Activated CD4-positive, alpha-beta T cell treated with anti-CD3 and anti-CD28 coated beads, Interleukin-2, amount 10 ng/mL, durations not matched to agents 7 days and 5 days (primary cell): ENCODE measurements around the gene MAGEA3. TPM values are rescaled to one million over a fixed set of nuclear protein-coding genes. Genes with fewer than 3 reads are reported as not detected.
"Not testable (repeated sequence)": the region's sequence is repeated elsewhere in the genome, so short reads cannot be mapped to it uniquely, and the experiment has no call there.

Experiments
- CTCF ChIA-PET: fragments of 350-600 bp; sonication (Branson Sonifier 250); formaldehyde crosslinking; loops from one replicate; lab custom pipeline; 2021; ENCODE audit warnings: antibody characterized with exemption; lab: Charles Lee
- POLR2A ChIA-PET: fragments of 350-600 bp; sonication (Branson Sonifier 250); formaldehyde crosslinking; loops from one replicate; lab custom pipeline; 2021; ENCODE audit warnings: antibody characterized with exemption; lab: Charles Lee
- DNase-seq: peaks from one replicate; pipeline ENCODE4 v3.0.0-alpha.2; 2020
- H3K27ac Mint-ChIP-seq: one replicate; pipeline ENCODE4 v1.8.0; 2021; ENCODE audit warnings: mild to moderate bottlenecking, moderate library complexity, mixed read lengths
- H3K27me3 Mint-ChIP-seq: one replicate; pipeline ENCODE4 v1.8.0; 2021; ENCODE audit warnings: mixed read lengths
- H3K36me3 Mint-ChIP-seq: one replicate; pipeline ENCODE4 v1.8.0; 2021; ENCODE audit warnings: low read depth, mixed read lengths
- H3K4me1 Mint-ChIP-seq: one replicate; pipeline ENCODE4 v1.8.0; 2021; ENCODE audit warnings: mixed read lengths
- H3K4me3 Mint-ChIP-seq: one replicate; pipeline ENCODE4 v1.8.0; 2021; ENCODE audit warnings: mild to moderate bottlenecking, moderate library complexity, mixed read lengths
- H3K9me3 Mint-ChIP-seq: one replicate; pipeline ENCODE4 v1.8.0; 2021; ENCODE audit warnings: mixed read lengths
- total RNA-seq, 2 experiments: library from RNA; stranded (reverse); gene quantifications; one replicate each; pipeline ENCODE4 v1.2.3, GENCODE V29; 2021

The MAGEA3 gene
- total RNA-seq, 2 experiments from 2014 or later: not detected

GRCh38 chrX:152713195-152713594, 14.6 kb downstream of the MAGEA3 start:
- H3K4me3 Mint-ChIP-seq, CTCF ChIA-PET, H3K36me3 Mint-ChIP-seq, POLR2A ChIA-PET, H3K27ac Mint-ChIP-seq, DNase-seq, H3K9me3 Mint-ChIP-seq, H3K27me3 Mint-ChIP-seq, H3K4me1 Mint-ChIP-seq: not testable (repeated sequence)

- H3K27ac Mint-ChIP-seq, H3K4me1 Mint-ChIP-seq, POLR2A ChIA-PET, DNase-seq, H3K27me3 Mint-ChIP-seq, H3K4me3 Mint-ChIP-seq, H3K36me3 Mint-ChIP-seq, CTCF ChIA-PET, H3K9me3 Mint-ChIP-seq: not testable (repeated sequence)
Observed at GRCh38 chrX:152713815-152714787, 15.5 kb downstream of the MAGEA3 start, which contains the start of gene MAGEA2B. Gene MAGEA2B (plus strand): TSS chrX:152714628. CDS start chrX:152717107, 2,479 bp downstream.

GRCh38 chrX:152725409-152725808, 26.8 kb downstream of the MAGEA3 start:
- no peaks in the 10 kb centered on the region for H3K4me1 Mint-ChIP-seq
- H3K27me3 Mint-ChIP-seq: peaks cover 6% of the 10 kb centered on the region
- POLR2A ChIA-PET: no interaction called here
- no peaks in the 10 kb centered on the region for H3K9me3 Mint-ChIP-seq
- H3K36me3 Mint-ChIP-seq: no peaks in the 10 kb centered on the region
- no peak overlapping the region for H3K27ac Mint-ChIP-seq
- CTCF ChIA-PET: interaction anchor here (0.5 kb wide), 1 partner anchor 655 kb away, joined by 3 read pairs; no protein-coding TSS in a partner anchor
- no peak overlapping the region for H3K4me3 Mint-ChIP-seq
- DNase-seq: no peak

GRCh38 chrX:152733261-152733975, 34.8 kb downstream of the MAGEA3 start, which contains the start of the genes CSAG1 and MAGEA12:
Gene CSAG1 (minus strand): TSS chrX:152733721. CDS start chrX:152732460, 1,261 bp downstream.
Gene MAGEA12 (plus strand): TSS chrX:152733757. CDS start chrX:152736162, 2,405 bp downstream.
- no peaks in the 10 kb centered on the region for H3K9me3 Mint-ChIP-seq

GRCh38 chrX:152734143-152734858, 35.7 kb downstream of the MAGEA3 start:
- H3K9me3 Mint-ChIP-seq, H3K36me3 Mint-ChIP-seq, H3K27me3 Mint-ChIP-seq, H3K4me3 Mint-ChIP-seq, DNase-seq, CTCF ChIA-PET, POLR2A ChIA-PET, H3K27ac Mint-ChIP-seq, H3K4me1 Mint-ChIP-seq: not testable (repeated sequence)

More at GRCh38 chrX:152733261-152733975, 34.8 kb downstream of the MAGEA3 start, which contains the start of the genes CSAG1 and MAGEA12:
- ChIA-PET CTCF (no interaction called here), POLR2A (no interaction called here)
- no peak for DNase-seq
- no peak within 1 kb of the TSS for H3K4me3 Mint-ChIP-seq
- peaks cover 8% of the 10 kb centered on the region for H3K27me3 Mint-ChIP-seq
- H3K4me1 Mint-ChIP-seq: peaks cover 2% of the 10 kb centered on the region
- H3K27ac Mint-ChIP-seq: no peak within 1 kb of the TSS
- no peaks in the 10 kb centered on the region for H3K36me3 Mint-ChIP-seq

GRCh38 chrX:152735101-152735500, 36.5 kb downstream of the MAGEA3 start:
- peaks cover 2% of the 10 kb centered on the region for H3K27me3 Mint-ChIP-seq

GRCh38 chrX:152735860-152736511, 37.4 kb downstream of the MAGEA3 start:
- H3K27me3 Mint-ChIP-seq: no peaks in the 10 kb centered on the region
- POLR2A ChIA-PET: no interaction called here
- no peaks in the 10 kb centered on the region for H3K9me3 Mint-ChIP-seq
- no peak for DNase-seq
- H3K4me3 Mint-ChIP-seq: no peak overlapping the region
- CTCF ChIA-PET: no interaction called here
- H3K4me1 Mint-ChIP-seq: peaks cover 2% of the 10 kb centered on the region
- H3K36me3 Mint-ChIP-seq: no peaks in the 10 kb centered on the region
- no peak overlapping the region for H3K27ac Mint-ChIP-seq

More at GRCh38 chrX:152735101-152735500, 36.5 kb downstream of the MAGEA3 start:
- H3K27ac Mint-ChIP-seq: no peak overlapping the region
- no peak overlapping the region for H3K4me3 Mint-ChIP-seq
- H3K9me3 Mint-ChIP-seq: no peaks in the 10 kb centered on the region
- CTCF ChIA-PET: no interaction called here
- no peak for DNase-seq
- peaks cover 2% of the 10 kb centered on the region for H3K4me1 Mint-ChIP-seq
- no peaks in the 10 kb centered on the region for H3K36me3 Mint-ChIP-seq
- POLR2A ChIA-PET: no interaction called here

GRCh38 chrX:152736528-152736927, 37.9 kb downstream of the MAGEA3 start:
- CTCF ChIA-PET, H3K9me3 Mint-ChIP-seq, POLR2A ChIA-PET, H3K27ac Mint-ChIP-seq, H3K27me3 Mint-ChIP-seq, H3K4me1 Mint-ChIP-seq, DNase-seq, H3K36me3 Mint-ChIP-seq, H3K4me3 Mint-ChIP-seq: not testable (repeated sequence)

GRCh38 chrX:152738560-152738959, 40.0 kb downstream of the MAGEA3 start:
- H3K9me3 Mint-ChIP-seq: no peaks in the 10 kb centered on the region
- H3K36me3 Mint-ChIP-seq: no peaks in the 10 kb centered on the region
- CTCF ChIA-PET: no interaction called here
- H3K4me1 Mint-ChIP-seq: no peaks in the 10 kb centered on the region
- H3K27me3 Mint-ChIP-seq: no peaks in the 10 kb centered on the region
- H3K27ac Mint-ChIP-seq: no peak overlapping the region
- POLR2A ChIA-PET: no interaction called here
- no peak for DNase-seq
- no peak overlapping the region for H3K4me3 Mint-ChIP-seq

Other genes with a start within 250 kb of the MAGEA3 start
- not detected for gene GABRA3, start 247.5 kb upstream of the MAGEA3 start, total RNA-seq
- not detected for gene GABRQ, start 60.9 kb upstream of the MAGEA3 start, total RNA-seq
- under 1 TPM in 1 of 2 experiments, not detected in 1; 0.35 TPM for gene CSAG2, start 10.5 kb downstream of the MAGEA3 start, total RNA-seq
- gene MAGEA2B, start 15.8 kb downstream of the MAGEA3 start, total RNA-seq: not detected
- gene CSAG1, start 34.9 kb downstream of the MAGEA3 start, total RNA-seq: not detected
- gene MAGEA12, start 35.0 kb downstream of the MAGEA3 start, total RNA-seq: not detected
- not detected for gene MAGEA2, start 55.0 kb downstream of the MAGEA3 start, total RNA-seq
- under 1 TPM; 0.35 to 0.62 TPM for gene CSAG3, start 60.4 kb downstream of the MAGEA3 start, total RNA-seq
- not detected for gene MAGEA6, start 70.9 kb downstream of the MAGEA3 start, total RNA-seq
- 10 to 100 TPM in 1 of 2 experiments, 1 to 10 TPM in 1; 9.7 to 12.5 TPM for gene CETN2, start 132.0 kb downstream of the MAGEA3 start, total RNA-seq
- gene NSDHL, start 132.3 kb downstream of the MAGEA3 start, total RNA-seq: 10 to 100 TPM; 13.9 TPM
- gene ZNF185, start 199.3 kb downstream of the MAGEA3 start, total RNA-seq: 1 to 10 TPM; 1.0 to 1.6 TPM